ENCODE results near the gene B4GALT2. TPM values are rescaled to one million over a fixed set of nuclear protein-coding genes. Genes with fewer than 3 reads are reported as not detected.

Gene B4GALT2
- total and polyA plus RNA-seq, 2 of the 8 experiments (the other 6 are each of a cell fraction or from before 2014, with no cell fraction given): 56.5 to 121 TPM

DNA sequence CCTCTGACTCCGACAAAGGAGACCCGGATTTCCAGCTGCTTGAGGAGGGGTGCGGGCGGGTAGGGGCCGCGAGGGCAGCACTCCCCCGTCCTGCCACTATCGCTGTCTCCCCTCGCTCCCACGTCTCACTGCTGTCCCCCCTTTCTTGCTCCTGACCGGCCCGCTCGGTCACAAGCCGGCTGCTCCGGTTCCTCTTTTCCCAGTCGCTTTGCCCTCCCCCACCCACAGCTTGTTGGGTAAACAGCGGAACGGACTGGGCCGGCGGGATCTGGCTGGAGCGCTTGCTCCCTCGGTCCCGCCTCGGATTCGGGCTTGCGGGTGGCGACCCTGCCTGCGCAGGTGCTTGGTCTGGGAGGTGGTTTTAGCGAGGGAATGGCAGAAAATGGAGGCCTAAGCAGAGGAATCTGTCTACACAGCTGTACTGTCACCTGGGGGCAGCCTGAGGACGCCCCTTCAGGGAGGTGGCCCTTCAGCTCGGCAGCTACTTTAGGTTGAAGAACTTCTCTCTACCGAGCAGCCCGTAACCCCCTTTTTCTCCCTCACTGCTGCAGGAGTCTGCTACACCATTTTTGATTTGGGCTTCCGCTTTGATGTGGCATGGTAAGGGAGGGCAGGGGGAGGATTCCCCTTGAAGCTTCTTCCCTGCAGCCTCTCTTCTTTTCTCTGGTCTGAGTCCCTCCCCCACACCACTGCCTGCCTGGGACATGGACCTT lies 3.6 kb upstream of the B4GALT2 start:
- H2BK15ac ChIP-seq (ENCODE audit: low read length): no peak overlapping the region
- peaks cover 4 to 22% of the 10 kb centered on the region in 2 experiments for H4K20me1 ChIP-seq (replicated peaks in 1 of 2; ENCODE audit: control insufficient read depth in 1 of 2, insufficient read depth in 2 of 2, low read length in 2 of 2)
- H3K23ac ChIP-seq (ENCODE audit: insufficient read length): no peak overlapping the region
- peaks cover 2 to 33% (median 17%) of the 10 kb centered on the region in 4 experiments; a peak in 7 of 8 replicates for H3K36me3 ChIP-seq (ENCODE audit: control insufficient read depth in 2 of 4, insufficient read depth in 4 of 4, low read length in 3 of 4)
- 7% methylated on average over 34 of the region's 34 CpGs; no CpG with 5 or more reads in 1 of the 2 experiments for WGBS, 2 experiments (ENCODE audit: extremely low coverage in 1 of 2, insufficient coverage in 1 of 2, insufficient read length in 1 of 2, insufficient replicate concordance in 2 of 2, low coverage in 1 of 2, low lambda C conversion rate in 2 of 2, missing lambda C conversion rate in 1 of 2)
- peaks cover 20% of the 10 kb centered on the region for H3K79me1 ChIP-seq (ENCODE audit: low read depth, low read length)
- peak overlapping the region; percentile 44 for H3K56ac ChIP-seq (replicated peaks; ENCODE audit: insufficient read length, low read depth, low read length)
- H3K4me2 ChIP-seq (ENCODE audit: insufficient read depth in 1 of 2, low read depth in 2 of 2, low read length in 2 of 2): peak overlapping the region; percentile 81 to 85
- H3K9ac ChIP-seq (replicated peaks in 1 of 4; ENCODE audit: extremely low read depth in 1 of 4, low read depth in 3 of 4, low read length in 3 of 4): peak overlapping the region; percentile 60 to 89 (median 80)
- ChIA-PET POLR2A (ENCODE audit: partially characterized antibody) (interaction anchor here (0.6 to 12.9 kb wide), 22 partner anchors 14 to 656 kb away, joined by 3 to 189 read pairs (median 4); partner anchors contain the start of genes CCDC24 and KDM4A), CTCF (ENCODE audit: partially characterized antibody) (interaction anchor here (0.6 to 5.0 kb wide), 14 partner anchors 13 to 1324 kb away, joined by 3 to 34 read pairs (median 4); partner anchors contain the start of gene CCDC24)
- no peak overlapping the region for H2AFZ ChIP-seq (ENCODE audit: low read length)
- H3K18ac ChIP-seq (ENCODE audit: extremely low read depth, low read length): peak overlapping the region; percentile 43; the same call in 1 of the 2 replicates
- H4K91ac ChIP-seq (replicated peaks; ENCODE audit: insufficient read length, low read length): no peak overlapping the region
- no peak overlapping the region for H3K4ac ChIP-seq (replicated peaks; ENCODE audit: insufficient read length, low read depth, low read length)
- no peak overlapping the region for H4K5ac ChIP-seq (ENCODE audit: insufficient read length, low read depth, low read length)
- H2BK5ac ChIP-seq (ENCODE audit: low read depth, low read length): no peak overlapping the region
- no peak overlapping the region for H3K14ac ChIP-seq (ENCODE audit: insufficient read length)
- H3K79me2 ChIP-seq (ENCODE audit: control insufficient read depth in 1 of 2, insufficient read depth in 2 of 2, low read length in 2 of 2): peaks cover 0 to 28% of the 10 kb centered on the region in 2 experiments; a peak in 2 of 4 replicates
- H3K9me3 ChIP-seq (ENCODE audit: insufficient read depth in 2 of 2, low read depth in 1 of 2, low read length in 1 of 2): no peaks in the 10 kb centered on the region
- no peak for DNase-seq (ENCODE audit: low read depth in 1 of 2, low spot score in 2 of 2)
- H2AK5ac ChIP-seq (ENCODE audit: low read depth, low read length): no peak overlapping the region
- H4K8ac ChIP-seq (ENCODE audit: extremely low read depth, insufficient read depth, low read length): peak overlapping the region; percentile 96; the same call in 1 of the 2 replicates
- no peak for FAIRE-seq
- H2BK120ac ChIP-seq (replicated peaks; ENCODE audit: low read depth, low read length): no peak overlapping the region
- H3K4me3 ChIP-seq (ENCODE audit: extremely low read depth in 1 of 4, insufficient read depth in 2 of 4, low read depth in 3 of 4, low read length in 4 of 4): peak overlapping the region; percentile 79 to 88 (median 82)
- no peak overlapping the region for H2BK20ac ChIP-seq (ENCODE audit: low read length)
- H2BK12ac ChIP-seq (ENCODE audit: low read depth, low read length): no peak overlapping the region
- H3K4me1 ChIP-seq (replicated peaks in 1 of 4; ENCODE audit: control insufficient read depth in 3 of 4, insufficient read depth in 4 of 4, low read length in 3 of 4): peaks cover 6 to 24% (median 17%) of the 10 kb centered on the region in 4 experiments
- no peaks in the 10 kb centered on the region for H3K27me3 ChIP-seq (replicated peaks in 1 of 4; ENCODE audit: control insufficient read depth in 3 of 4, extremely low read depth in 1 of 4, insufficient read depth in 3 of 4, low read length in 3 of 4)
- H3K27ac ChIP-seq (ENCODE audit: low read depth, low read length): peak overlapping the region; percentile 85; the same call in 1 of the 2 replicates
- H3K23me2 ChIP-seq (ENCODE audit: low read depth, low read length): peaks cover 25% of the 10 kb centered on the region
- TF ChIP-seq KDM5A (IDR thresholded peaks at IDR 0.05; ENCODE audit: low read length): 0 out of 2 replicates have a peak, but pooled peaks have one; percentile 18
- TF ChIP-seq CHD2 (IDR thresholded peaks at IDR 0.05; ENCODE audit: low read length): no peak
- TF ChIP-seq HDAC2 (IDR thresholded peaks at IDR 0.05; ENCODE audit: borderline replicate concordance in 1 of 2, low read depth in 2 of 2, low read length in 2 of 2): 0 out of 4 replicates have a peak, but pooled peaks of 1 of the 2 experiments have one; percentile 7
- peak; percentile 26 for TF ChIP-seq ASH2L (IDR thresholded peaks at IDR 0.05; ENCODE audit: low read length)
- TF ChIP-seq PHF8 (conservative IDR thresholded peaks at IDR 0.05; ENCODE audit: low read depth, low read length): peak; percentile 21; the same call in 1 of the 2 replicates
- TF ChIP-seq SP1 (IDR thresholded peaks at IDR 0.05; ENCODE audit: low read depth, low read length): 0 out of 2 replicates have a peak, but pooled peaks have one; percentile 58
- TF ChIP-seq SUZ12 (IDR thresholded peaks at IDR 0.05; ENCODE audit: low read length): no peak
- TF ChIP-seq TBP (IDR thresholded peaks at IDR 0.05; ENCODE audit: low read depth, low read length): no peak
- no peak for TF ChIP-seq RXRA (IDR thresholded peaks at IDR 0.05; ENCODE audit: insufficient read depth, low read depth, low read length)
- no peak for TF ChIP-seq RNF2 (IDR thresholded peaks at IDR 0.05; ENCODE audit: borderline replicate concordance, low read depth, low read length, missing control alignments, poor library complexity, severe bottlenecking)
- TF ChIP-seq NRF1 (IDR thresholded peaks at IDR 0.05; ENCODE audit: low read depth, low read length): 0 out of 2 replicates have a peak, but pooled peaks have one; percentile 13

Data from H1 (cell line).